ENCODE results near the gene ERBB4.

ERBB4 gene

DNA sequence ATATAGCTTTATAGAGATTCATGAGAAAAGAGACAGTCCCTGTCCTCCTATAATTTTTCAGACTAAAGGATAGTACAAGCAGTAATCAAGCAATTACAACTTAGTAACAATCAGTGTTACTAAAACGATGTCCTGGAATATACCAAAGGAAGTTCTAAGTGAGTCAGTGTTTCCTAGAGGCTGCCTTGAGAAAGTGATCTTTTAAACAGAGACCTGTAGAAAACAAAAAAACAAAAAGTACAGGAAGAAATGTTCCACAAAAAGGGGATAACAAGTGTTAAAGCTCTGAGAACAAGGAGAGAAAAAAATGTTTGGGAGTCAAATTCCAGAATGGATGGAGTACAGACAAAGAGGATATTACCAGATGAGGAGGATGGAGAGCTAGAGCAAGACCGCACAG, 556.4 kb downstream of the ERBB4 start:
- no peak for DNase-seq

DNA sequence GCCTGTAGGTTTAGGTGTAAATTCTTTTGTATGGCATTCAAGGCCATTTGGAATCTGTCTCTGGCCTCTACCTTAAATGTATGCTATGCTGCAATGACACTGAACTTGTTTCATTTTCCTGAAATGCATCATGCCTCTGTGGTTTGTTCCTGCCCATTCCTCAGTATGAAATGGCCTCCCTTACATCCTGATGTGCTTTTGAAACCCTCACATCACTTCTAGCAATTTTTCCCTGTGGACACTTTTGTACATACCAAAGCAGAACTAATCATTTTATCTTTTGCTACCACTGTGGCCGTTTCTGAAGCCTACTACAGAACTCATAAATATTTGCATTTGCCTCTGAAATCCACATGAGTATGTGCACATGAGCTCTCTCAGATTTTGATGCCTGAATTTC, 557.2 kb downstream of the ERBB4 start:
- DNase-seq: no peak

GRCh38 chr2:211976076-211976475, 562.5 kb downstream of the ERBB4 start:
- no peak for DNase-seq

GRCh38 chr2:211967234-211967633, 571.4 kb downstream of the ERBB4 start:
- DNase-seq: no peak

- no peak for DNase-seq
These were observed 574.6 kb downstream of the ERBB4 start for GRCh38 chr2:211963969-211964368.

DNA sequence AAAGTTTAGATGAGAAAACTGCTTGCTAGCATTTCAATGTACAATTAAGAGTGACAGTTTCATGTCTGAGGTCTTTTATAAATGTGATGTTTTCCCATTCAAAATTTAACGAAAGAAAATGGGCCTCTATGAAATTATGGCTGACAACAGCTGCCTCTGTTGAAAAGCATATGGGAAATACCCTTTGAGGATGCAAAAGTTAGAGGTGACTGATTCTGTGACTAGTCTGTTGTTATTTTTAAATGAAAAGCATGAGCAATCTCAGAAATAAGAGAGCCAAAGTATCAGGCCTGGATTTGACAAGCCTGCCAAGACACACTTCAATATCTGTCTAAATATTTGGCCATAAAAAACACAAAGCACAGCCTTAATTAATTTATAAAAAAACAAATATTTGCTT, 580.8 kb downstream of the ERBB4 start:
- no peak for DNase-seq

DNA sequence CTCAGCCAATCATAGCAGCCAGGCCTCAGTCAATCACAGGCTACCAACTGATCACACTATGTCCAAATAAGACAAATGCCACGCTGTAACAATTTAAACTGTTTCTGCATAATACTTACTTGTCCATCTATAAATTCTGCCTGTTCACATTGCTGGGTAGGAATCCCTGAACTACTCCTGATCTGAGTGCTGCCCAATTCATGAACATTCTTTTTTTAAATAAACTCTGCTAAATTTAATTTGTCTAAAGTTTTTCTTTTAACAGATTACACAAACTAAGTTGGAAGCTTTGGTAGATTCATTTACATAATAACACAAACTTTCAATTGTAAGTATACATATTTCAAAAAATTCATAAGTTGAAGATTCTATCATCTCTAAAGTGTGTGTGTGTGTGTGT, 583.0 kb downstream of the ERBB4 start:
- DNase-seq: no peak

DNA sequence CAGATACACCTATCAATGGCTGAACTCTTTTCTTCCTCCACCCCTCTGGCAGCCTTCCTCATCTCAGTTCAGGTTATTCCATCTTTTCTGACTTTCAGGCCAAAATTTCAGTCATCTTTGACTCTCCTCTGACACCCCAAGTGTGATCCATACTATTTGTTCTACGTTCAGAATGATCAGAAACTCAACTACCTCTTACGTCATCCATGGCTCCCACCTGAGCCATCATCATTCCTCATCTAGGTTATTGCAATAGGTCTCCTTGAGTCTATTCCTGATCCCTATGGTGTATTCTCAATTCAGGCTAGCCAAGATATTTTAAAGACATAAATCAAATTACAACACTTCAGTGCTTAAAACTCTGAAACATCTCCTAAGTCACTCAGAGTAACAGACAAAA, 589.7 kb downstream of the ERBB4 start:
- DNase-seq: no peak

DNA sequence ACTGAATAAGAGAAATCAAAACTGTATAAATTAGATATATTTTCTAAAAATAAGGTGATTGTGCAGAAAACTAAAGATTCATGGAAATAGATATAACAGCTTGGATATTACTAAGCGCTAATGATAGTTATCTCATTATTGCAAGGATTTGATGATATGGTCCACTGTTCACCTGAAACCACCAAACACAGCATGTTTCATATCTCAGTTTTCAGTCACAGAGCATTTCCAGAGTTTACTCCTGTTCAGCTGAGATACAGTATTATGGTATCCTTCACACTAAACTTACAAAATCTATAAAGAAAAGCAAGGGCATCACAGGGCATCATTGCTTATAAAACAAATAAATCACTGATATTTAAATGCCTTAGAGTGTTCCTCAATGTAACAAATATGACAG, 591.6 kb downstream of the ERBB4 start:
- no peak for DNase-seq

DNA sequence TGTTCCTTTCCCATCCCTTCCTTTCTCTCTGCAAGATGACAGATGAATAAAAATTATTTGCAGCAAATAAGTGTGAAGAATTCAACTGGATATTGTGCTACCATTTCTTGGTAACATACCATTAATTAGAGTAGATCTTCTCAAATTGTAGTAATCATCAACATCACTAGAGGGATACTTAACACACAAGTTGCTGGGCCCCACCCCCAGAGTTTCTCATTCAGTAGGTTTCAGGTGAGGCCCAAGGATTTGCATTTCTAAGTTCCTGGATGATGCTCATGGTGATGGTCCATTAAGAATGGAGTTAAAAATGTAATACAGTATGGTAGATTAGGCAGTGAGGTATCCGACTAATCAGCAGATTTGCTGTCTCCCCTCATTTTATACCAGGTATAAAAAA, 594.0 kb downstream of the ERBB4 start:
- no peak for DNase-seq

GRCh38 chr2:211942153-211942552, 596.4 kb downstream of the ERBB4 start:
- DNase-seq: no peak

GRCh38 chr2:211941216-211941747, 597.3 kb downstream of the ERBB4 start:
- no peak for DNase-seq

DNA sequence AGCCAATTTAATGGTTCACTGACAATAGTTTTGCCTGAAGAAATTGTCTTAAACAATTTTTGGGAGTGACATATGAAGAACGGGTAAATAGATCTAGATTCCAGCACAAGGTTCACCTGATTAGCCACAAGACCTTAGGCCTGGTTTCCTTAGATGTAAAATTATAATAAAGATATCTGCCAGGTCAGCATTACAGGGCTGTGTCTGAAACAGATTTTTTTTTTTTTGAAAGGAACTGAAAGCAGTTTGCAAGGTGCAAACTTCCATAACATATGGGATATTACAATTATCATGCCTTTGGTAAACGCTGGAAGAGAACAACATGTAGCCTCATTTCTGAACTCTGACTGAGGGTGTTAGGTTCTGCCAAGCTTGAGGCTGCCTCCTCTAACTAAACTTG, 599.4 kb downstream of the ERBB4 start:
- no peak for DNase-seq

DNA sequence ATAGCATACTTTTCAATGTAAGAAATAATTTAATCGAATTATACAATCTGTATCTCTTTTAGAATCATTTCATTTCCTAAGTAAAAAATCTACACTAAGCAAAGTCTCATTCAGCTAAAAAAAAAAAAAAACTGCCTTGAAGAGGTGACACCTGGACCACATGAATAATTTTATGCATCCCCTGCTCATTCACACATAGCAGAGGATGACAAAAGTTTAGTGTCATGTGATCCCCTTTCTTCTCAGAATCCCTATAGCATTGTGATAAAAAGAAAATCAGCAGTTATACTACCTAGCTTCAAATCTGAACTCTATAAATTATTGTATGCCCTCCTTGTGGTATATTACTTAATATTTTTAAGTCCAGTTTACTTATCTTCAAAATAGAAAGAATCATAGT, 603.8 kb downstream of the ERBB4 start:
- DNase-seq: no peak

- no peak for DNase-seq
These were observed 607.3 kb downstream of the ERBB4 start for GRCh38 chr2:211931314-211931713.

DNA sequence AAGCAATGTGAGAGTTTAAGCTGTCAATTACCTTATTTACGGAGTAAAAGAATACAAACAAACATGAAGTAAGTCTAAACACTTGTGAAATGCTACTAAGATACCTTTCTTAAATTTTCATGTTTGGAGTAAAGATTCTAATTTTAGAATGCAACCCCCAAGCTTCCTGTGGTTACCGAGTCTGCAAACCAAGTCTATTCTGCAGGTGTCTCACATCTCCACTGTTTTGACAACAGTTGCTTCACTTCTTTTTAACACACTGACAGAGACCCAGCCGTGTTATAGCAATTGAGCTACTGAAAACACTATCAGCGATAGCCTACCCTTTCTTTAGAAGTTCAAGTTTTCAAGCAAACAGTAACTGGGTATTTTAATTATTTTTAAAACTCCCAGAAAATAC, 608.3 kb downstream of the ERBB4 start:
- no peak for DNase-seq

DNA sequence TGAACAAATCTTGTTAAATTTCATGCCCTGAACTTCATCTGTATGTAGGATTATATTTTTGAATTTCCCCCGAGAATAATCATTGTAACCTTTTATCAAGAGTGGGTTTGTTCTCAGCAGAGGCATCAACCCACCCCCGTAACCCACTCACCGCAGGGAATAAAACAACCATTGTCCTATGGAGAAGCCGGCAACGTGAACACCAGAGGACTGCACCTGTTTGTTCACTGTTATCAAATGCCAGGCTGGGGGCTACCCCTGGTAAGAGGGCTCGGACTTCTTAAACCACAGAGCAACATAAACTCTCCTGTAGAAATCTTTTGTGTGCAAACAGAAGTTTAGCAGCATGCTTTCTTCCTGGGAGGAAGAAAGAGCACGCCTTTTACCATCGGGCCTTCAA, 610.4 kb downstream of the ERBB4 start:
- DNase-seq: no peak

- DNase-seq: no peak
These were observed 615.6 kb downstream of the ERBB4 start for GRCh38 chr2:211923019-211923418.

- DNase-seq: no peak
These were observed 634.6 kb downstream of the ERBB4 start for GRCh38 chr2:211903961-211904360.

DNA sequence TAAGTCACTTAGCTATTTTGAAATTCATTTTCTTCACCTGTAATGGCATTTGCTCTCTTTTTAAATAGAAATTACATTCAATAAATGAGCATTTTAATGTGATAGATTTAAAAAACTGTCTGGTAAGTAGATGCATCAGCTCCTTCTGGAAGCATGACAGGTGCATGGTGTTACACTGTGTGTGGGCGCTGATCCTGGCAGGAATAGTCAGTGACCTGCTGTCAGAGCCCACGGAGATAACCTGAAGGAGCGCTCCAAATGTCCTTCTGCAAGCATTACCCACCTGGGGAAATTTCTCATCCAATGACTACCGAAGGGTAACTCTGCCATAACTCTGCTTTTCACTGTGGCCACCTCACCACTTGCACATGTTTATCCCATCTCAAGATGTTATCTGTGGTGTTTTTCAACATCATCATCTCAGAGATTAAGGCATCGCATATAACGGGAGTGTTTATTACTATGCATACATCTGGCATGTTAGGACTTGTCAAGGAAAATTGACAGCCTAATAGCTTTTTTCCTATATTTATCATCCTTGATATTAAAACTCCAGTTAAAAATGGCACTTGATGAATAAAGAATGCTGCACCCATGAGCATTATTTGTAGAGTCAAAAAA, 637.3 kb downstream of the ERBB4 start:
- no peak for DNase-seq

- DNase-seq: no peak
These were observed 638.1 kb downstream of the ERBB4 start for GRCh38 chr2:211900518-211900917.

GRCh38 chr2:211900000-211900399, 638.6 kb downstream of the ERBB4 start:
- DNase-seq: no peak

GRCh38 chr2:211898702-211899101, 639.9 kb downstream of the ERBB4 start:
- no peak for DNase-seq

- no peak for DNase-seq
These were observed 657.2 kb downstream of the ERBB4 start for GRCh38 chr2:211881449-211881848.

DNA sequence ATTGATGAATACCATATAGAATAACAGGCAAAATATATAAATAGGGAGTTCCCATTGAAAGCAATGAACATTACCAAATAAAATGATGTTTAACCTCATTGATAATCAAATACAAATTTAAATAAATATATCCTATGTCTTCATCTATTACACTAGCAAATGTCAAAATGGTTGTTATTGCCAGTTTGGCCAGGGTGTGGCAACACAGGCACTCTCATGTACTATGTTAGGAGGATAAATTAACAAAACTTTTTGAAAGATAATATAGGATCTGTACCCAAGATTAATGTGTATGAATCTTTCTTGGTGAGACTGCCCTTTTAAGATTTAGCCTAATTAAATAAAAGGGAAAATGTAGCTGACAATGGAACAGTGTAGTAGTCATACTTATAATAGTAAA, 659.3 kb downstream of the ERBB4 start:
- DNase-seq: no peak

DNA sequence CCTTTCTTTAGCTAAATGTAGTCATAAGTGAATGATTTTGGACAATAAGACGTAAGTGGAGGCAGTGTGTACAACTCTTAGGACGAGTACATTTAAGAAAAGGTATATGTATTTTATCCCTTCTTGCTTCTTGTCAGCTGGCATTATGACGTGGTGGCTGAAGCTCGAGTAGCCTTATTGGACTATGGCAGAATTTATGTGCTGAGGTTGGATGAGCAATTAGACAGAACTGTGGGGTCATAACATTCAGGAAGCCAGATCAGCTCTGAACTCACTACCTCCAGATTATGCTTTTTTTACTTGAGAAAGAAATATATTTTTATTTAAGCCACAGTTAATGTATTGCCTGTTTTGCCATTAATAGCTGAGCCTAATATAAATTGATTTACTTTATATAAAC, 661.5 kb downstream of the ERBB4 start:
- no peak for DNase-seq

Data from activated naive CD4-positive, alpha-beta T cell (primary cell).